GF-D8 (cell line): Measurements from ENCODE around the gene PRDM16.

ENCODE experiments used
- DNase-seq: peaks from one replicate; lab custom pipeline; 2025; lab: John Stamatoyannopoulos, UW

Gene PRDM16

GRCh38 chr1:3355894-3356826 lies 287.2 kb downstream of the PRDM16 start:
- DNase-seq: no peak

GRCh38 chr1:3356827-3357460 lies 287.9 kb downstream of the PRDM16 start:
- DNase-seq: no peak

- no peak for DNase-seq
Observed at GRCh38 chr1:3357526-3358297, 288.7 kb downstream of the PRDM16 start.

- DNase-seq: no peak
Observed at GRCh38 chr1:3359351-3359750, 290.3 kb downstream of the PRDM16 start.

GRCh38 chr1:3359756-3360440 lies 290.9 kb downstream of the PRDM16 start:
- DNase-seq: no peak

GRCh38 chr1:3360646-3361257 lies 291.7 kb downstream of the PRDM16 start:
- DNase-seq: no peak

GRCh38 chr1:3363023-3363422 lies 294.0 kb downstream of the PRDM16 start:
- DNase-seq: no peak

GRCh38 chr1:3363756-3364155 lies 294.8 kb downstream of the PRDM16 start:
- no peak for DNase-seq

- DNase-seq: no peak
Observed at GRCh38 chr1:3364551-3364950, 295.5 kb downstream of the PRDM16 start.

- no peak for DNase-seq
Observed at GRCh38 chr1:3364983-3365382, 296.0 kb downstream of the PRDM16 start.

- no peak for DNase-seq
Observed at GRCh38 chr1:3365523-3366125, 296.6 kb downstream of the PRDM16 start.

- DNase-seq: no peak
Observed at GRCh38 chr1:3366126-3367051, 297.4 kb downstream of the PRDM16 start.

GRCh38 chr1:3367376-3367775 lies 298.4 kb downstream of the PRDM16 start:
- no peak for DNase-seq

- DNase-seq: no peak
Observed at GRCh38 chr1:3368059-3368458, 299.1 kb downstream of the PRDM16 start.

- no peak for DNase-seq
Observed at GRCh38 chr1:3368711-3369445, 299.9 kb downstream of the PRDM16 start.

GRCh38 chr1:3369446-3370076 lies 300.6 kb downstream of the PRDM16 start:
- no peak for DNase-seq

GRCh38 chr1:3370856-3371703 lies 302.1 kb downstream of the PRDM16 start:
- DNase-seq: no peak

- no peak for DNase-seq
Observed at GRCh38 chr1:3372317-3372716, 303.3 kb downstream of the PRDM16 start.
